Measurements from ENCODE around the gene DAW1.
"Not testable (repeated sequence)": the region's sequence is repeated elsewhere in the genome, so short reads cannot be mapped to it uniquely, and the experiment has no call there.

The DAW1 gene

GRCh38 chr2:227908266-227909054, 37.0 kb downstream of the DAW1 start:
- no peak for DNase-seq (ENCODE audit: low read depth in 1 of 2, low spot score in 1 of 2)

GRCh38 chr2:227914362-227914761, 42.9 kb downstream of the DAW1 start:
- no peak for DNase-seq (ENCODE audit: low read depth in 1 of 2, low spot score in 1 of 2)

GRCh38 chr2:227921648-227922047, 50.2 kb downstream of the DAW1 start:
- DNase-seq (ENCODE audit: low read depth in 1 of 2, low spot score in 1 of 2), result no peak

GRCh38 chr2:227932001-227932400, 60.6 kb downstream of the DAW1 start:
- DNase-seq (ENCODE audit: low read depth in 1 of 2, low spot score in 1 of 2), result no peak

GRCh38 chr2:227932403-227932802, 61.0 kb downstream of the DAW1 start:
- no peak for DNase-seq (ENCODE audit: low read depth in 1 of 2, low spot score in 1 of 2)

- DNase-seq (ENCODE audit: low read depth in 1 of 2, low spot score in 1 of 2), result no peak
Observed at GRCh38 chr2:227933884-227934283, 62.5 kb downstream of the DAW1 start.

GRCh38 chr2:227936249-227936648, 64.8 kb downstream of the DAW1 start:
- DNase-seq (ENCODE audit: low read depth in 1 of 2, low spot score in 1 of 2), result not testable (repeated sequence)

GRCh38 chr2:227939271-227940027, 68.0 kb downstream of the DAW1 start:
- no peak for DNase-seq (ENCODE audit: low read depth in 1 of 2, low spot score in 1 of 2)

- no peak for DNase-seq (ENCODE audit: low read depth in 1 of 2, low spot score in 1 of 2)
Observed at GRCh38 chr2:227942021-227942420, 70.6 kb downstream of the DAW1 start.

- no peak for DNase-seq (ENCODE audit: low read depth in 1 of 2, low spot score in 1 of 2)
Observed at GRCh38 chr2:227942965-227943364, 71.5 kb downstream of the DAW1 start.

GRCh38 chr2:227960317-227960716, 88.9 kb downstream of the DAW1 start:
- no peak for DNase-seq (ENCODE audit: low read depth in 1 of 2, low spot score in 1 of 2)

GRCh38 chr2:227971619-227972230, 100.3 kb downstream of the DAW1 start:
- no peak for DNase-seq (ENCODE audit: low read depth in 1 of 2, low spot score in 1 of 2)

GRCh38 chr2:227973241-227973640, 101.8 kb downstream of the DAW1 start:
- no peak for DNase-seq (ENCODE audit: low read depth in 1 of 2, low spot score in 1 of 2)
